OCI-LY1 (cell line): ENCODE data around the gene BAG3.

ENCODE experiments used
- EZH2 ChIP-seq: fragments of 200-600 bp; sonication (generic), shearing (Covaris generic); IDR thresholded peaks from 2 replicates; pipeline ENCODE4 v1.8.0; 2017; ENCODE audit warnings: borderline replicate concordance, mixed run types, mild to moderate bottlenecking, antibody characterized with exemption, low read length, moderate library complexity, mixed read lengths
- TF ChIP-seq, protein P1 (sequence below): fragments of 200-600 bp; sonication (generic), shearing (Covaris generic); IDR thresholded peaks from 2 replicates; pipeline ENCODE4 v1.5.1; 2017; ENCODE audit warnings: mild to moderate bottlenecking, antibody characterized with exemption, low read length, moderate library complexity, mixed read lengths

DNA sequence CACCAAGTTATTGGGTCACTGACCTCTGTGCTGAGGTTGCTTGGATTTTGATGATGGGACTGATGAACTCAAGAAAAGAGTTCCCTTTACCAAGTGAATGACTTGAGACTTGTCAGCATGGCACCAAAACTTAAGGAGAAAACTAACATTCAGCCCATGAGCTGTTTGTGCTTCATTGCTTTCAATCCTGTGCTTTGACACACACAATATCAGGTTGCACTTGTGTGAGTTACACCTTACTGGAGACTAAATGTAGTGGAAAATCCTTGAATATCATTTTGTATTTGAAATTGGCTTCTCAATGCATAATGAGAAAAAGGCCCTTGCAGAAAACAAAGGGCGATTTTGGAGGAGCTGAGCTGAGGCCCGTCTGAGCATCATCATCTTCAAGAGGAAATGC lies 2.7 kb downstream of the BAG3 start:
- TF ChIP-seq EZH2, result no peak
- TF ChIP-seq, protein P1, sequence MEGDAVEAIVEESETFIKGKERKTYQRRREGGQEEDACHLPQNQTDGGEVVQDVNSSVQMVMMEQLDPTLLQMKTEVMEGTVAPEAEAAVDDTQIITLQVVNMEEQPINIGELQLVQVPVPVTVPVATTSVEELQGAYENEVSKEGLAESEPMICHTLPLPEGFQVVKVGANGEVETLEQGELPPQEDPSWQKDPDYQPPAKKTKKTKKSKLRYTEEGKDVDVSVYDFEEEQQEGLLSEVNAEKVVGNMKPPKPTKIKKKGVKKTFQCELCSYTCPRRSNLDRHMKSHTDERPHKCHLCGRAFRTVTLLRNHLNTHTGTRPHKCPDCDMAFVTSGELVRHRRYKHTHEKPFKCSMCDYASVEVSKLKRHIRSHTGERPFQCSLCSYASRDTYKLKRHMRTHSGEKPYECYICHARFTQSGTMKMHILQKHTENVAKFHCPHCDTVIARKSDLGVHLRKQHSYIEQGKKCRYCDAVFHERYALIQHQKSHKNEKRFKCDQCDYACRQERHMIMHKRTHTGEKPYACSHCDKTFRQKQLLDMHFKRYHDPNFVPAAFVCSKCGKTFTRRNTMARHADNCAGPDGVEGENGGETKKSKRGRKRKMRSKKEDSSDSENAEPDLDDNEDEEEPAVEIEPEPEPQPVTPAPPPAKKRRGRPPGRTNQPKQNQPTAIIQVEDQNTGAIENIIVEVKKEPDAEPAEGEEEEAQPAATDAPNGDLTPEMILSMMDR, result no peak
